Activated B cell treated with CpG ODN at 0.5 μM for 24 hours (primary cell): ENCODE data around the gene ANKS1B. TPM values are rescaled to one million over a fixed set of nuclear protein-coding genes. Genes with fewer than 3 reads are reported as not detected.

Source experiments
- ATAC-seq: fragments of 200-7000 bp; cut with Tn5 transposase; one replicate; pipeline ENCODE4 v1.10.0; 2021; ENCODE audit warnings: low read depth, mild to moderate bottlenecking, moderate library complexity
- CTCF ChIA-PET: fragments of 350-600 bp; sonication (Branson Sonifier 250); formaldehyde crosslinking; loops from one replicate; lab custom pipeline; 2021; ENCODE audit warnings: antibody characterized with exemption; lab: Charles Lee
- POLR2A ChIA-PET: fragments of 350-600 bp; sonication (Branson Sonifier 250); formaldehyde crosslinking; loops from one replicate; lab custom pipeline; 2021; ENCODE audit warnings: antibody characterized with exemption; lab: Charles Lee
- DNase-seq: peaks from one replicate; pipeline ENCODE4 v3.0.0; 2022
- H3K27ac Mint-ChIP-seq: one replicate; pipeline ENCODE4 v1.8.0; 2020; ENCODE audit warnings: mixed read lengths
- H3K27me3 Mint-ChIP-seq: one replicate; pipeline ENCODE4 v1.8.0; 2021; ENCODE audit warnings: mixed read lengths
- H3K36me3 Mint-ChIP-seq: one replicate; pipeline ENCODE4 v1.8.0; 2021; ENCODE audit warnings: low read depth, mixed read lengths
- H3K4me1 Mint-ChIP-seq: one replicate; pipeline ENCODE4 v1.8.0; 2021; ENCODE audit warnings: mixed read lengths
- H3K4me3 Mint-ChIP-seq: one replicate; pipeline ENCODE4 v1.8.0; 2020; ENCODE audit warnings: mild to moderate bottlenecking, mixed read lengths
- H3K9me3 Mint-ChIP-seq: one replicate; pipeline ENCODE4 v1.8.0; 2020; ENCODE audit warnings: mixed read lengths
- CTCF ChIP-seq: fragments of 200-600 bp; IDR thresholded peaks from one replicate; pipeline ENCODE4 v1.8.0; 2022; ENCODE audit warnings: antibody characterized with exemption, mild to moderate bottlenecking
- intact Hi-C: fragments of 100-400 bp; cut with micrococcal nuclease; formaldehyde crosslinking; loops from one replicate; pipeline ENCODE4 v1.15.1; 2024
- total RNA-seq: library from RNA; stranded (reverse); gene quantifications from 2 replicates; pipeline ENCODE4 v1.2.3, GENCODE V29; 2022

ANKS1B gene
- total RNA-seq, 1 donor from 2014 or later: not detected

- intact Hi-C loops: no loop called here
- no peak overlapping the region for H3K27ac Mint-ChIP-seq
- H3K27me3 Mint-ChIP-seq: no peaks in the 10 kb centered on the region
- no peaks in the 10 kb centered on the region for H3K9me3 Mint-ChIP-seq
- ATAC-seq: no peak
- POLR2A ChIA-PET: no interaction called here
- H3K36me3 Mint-ChIP-seq: peaks cover 75% of the 10 kb centered on the region
- no peak overlapping the region for H3K4me3 Mint-ChIP-seq
- H3K4me1 Mint-ChIP-seq: no peaks in the 10 kb centered on the region
- CTCF ChIA-PET: no interaction called here
- TF ChIP-seq CTCF: no peak
- no peak for DNase-seq
Observed at GRCh38 chr12:98698603-98699463, 1285.9 kb downstream of the ANKS1B start.

- TF ChIP-seq CTCF: no peak
- no peaks in the 10 kb centered on the region for H3K9me3 Mint-ChIP-seq
- ChIA-PET CTCF (no interaction called here), POLR2A (no interaction called here)
- H3K27me3 Mint-ChIP-seq: no peaks in the 10 kb centered on the region
- H3K4me1 Mint-ChIP-seq: no peaks in the 10 kb centered on the region
- peaks cover 84% of the 10 kb centered on the region for H3K36me3 Mint-ChIP-seq
- DNase-seq: no peak
- H3K4me3 Mint-ChIP-seq: no peak overlapping the region
- H3K27ac Mint-ChIP-seq: no peak overlapping the region
- no peak for ATAC-seq
- intact Hi-C loops: no loop called here
Observed at GRCh38 chr12:98697209-98697608, 1287.5 kb downstream of the ANKS1B start.

- Mint-ChIP-seq H3K27ac (no peak overlapping the region), H3K4me3 (no peak overlapping the region), H3K27me3 (no peaks in the 10 kb centered on the region), H3K9me3 (no peaks in the 10 kb centered on the region), H3K4me1 (no peaks in the 10 kb centered on the region), H3K36me3 (peaks cover 86% of the 10 kb centered on the region)
- DNase-seq (no peak), ATAC-seq (no peak)
- TF ChIP-seq CTCF: no peak
- CTCF ChIA-PET: no interaction called here
- POLR2A ChIA-PET: no interaction called here
- intact Hi-C loops: no loop called here
Observed at GRCh38 chr12:98696036-98696646, 1288.6 kb downstream of the ANKS1B start.

GRCh38 chr12:98691351-98691750 lies 1293.4 kb downstream of the ANKS1B start:
- POLR2A ChIA-PET: no interaction called here
- CTCF ChIA-PET: no interaction called here
- H3K4me3 Mint-ChIP-seq: no peak overlapping the region
- no peak for TF ChIP-seq CTCF
- H3K9me3 Mint-ChIP-seq: no peaks in the 10 kb centered on the region
- no peaks in the 10 kb centered on the region for H3K27me3 Mint-ChIP-seq
- peaks cover 89% of the 10 kb centered on the region for H3K36me3 Mint-ChIP-seq
- intact Hi-C loops: no loop called here
- H3K4me1 Mint-ChIP-seq: no peaks in the 10 kb centered on the region
- no peak overlapping the region for H3K27ac Mint-ChIP-seq
- DNase-seq (no peak), ATAC-seq (no peak)

GRCh38 chr12:98686603-98687002 lies 1298.1 kb downstream of the ANKS1B start:
- ATAC-seq (no peak), DNase-seq (no peak)
- H3K9me3 Mint-ChIP-seq: no peaks in the 10 kb centered on the region
- intact Hi-C loops: no loop called here
- no peak overlapping the region for H3K4me3 Mint-ChIP-seq
- ChIA-PET CTCF (no interaction called here), POLR2A (no interaction called here)
- H3K4me1 Mint-ChIP-seq: no peaks in the 10 kb centered on the region
- H3K27me3 Mint-ChIP-seq: no peaks in the 10 kb centered on the region
- H3K27ac Mint-ChIP-seq: no peak overlapping the region
- H3K36me3 Mint-ChIP-seq: peaks cover 83% of the 10 kb centered on the region
- TF ChIP-seq CTCF: no peak
